Measurements from ENCODE around the gene SLC6A9. TPM values are rescaled to one million over a fixed set of nuclear protein-coding genes. Genes with fewer than 3 reads are reported as not detected.
A peak's percentile ranks its signal among the peaks of the same experiment; 100 is the strongest.

The SLC6A9 gene
- polyA plus RNA-seq, 3 donors = not detected

- Mint-ChIP-seq H3K9me3 (no peaks in the 10 kb centered on the region), H3K4me1 (peaks cover 4% of the 10 kb centered on the region), H3K27me3 (ENCODE audit: low read depth in 3 of 3) (peaks cover 1 to 11% (median 4%) of the 10 kb centered on the region in 3 donors), H3K4me3 (no peak overlapping the region), H3K27ac (no peak overlapping the region), H3K36me3 (no peaks in the 10 kb centered on the region)
- no peak overlapping the region for H3K27ac ChIP-seq (ENCODE audit: low read depth in 1 of 2, low read length in 2 of 2)
- 9% methylated on average over 13 of the region's 13 CpGs for WGBS (ENCODE audit: insufficient coverage)
- no peaks in the 10 kb centered on the region for H4K20me1 ChIP-seq (ENCODE audit: insufficient read depth, low read length)
- no peak for TF ChIP-seq CTCF (IDR thresholded peaks at IDR 0.05)
- no peaks in the 10 kb centered on the region for H3K4me1 ChIP-seq (ENCODE audit: control insufficient read depth in 1 of 2, insufficient read depth in 2 of 2, low read length in 2 of 2)
- H3K27me3 ChIP-seq (ENCODE audit: control insufficient read depth in 2 of 2, insufficient read depth in 2 of 2, low read length in 2 of 2) = no peaks in the 10 kb centered on the region
- no peak overlapping the region for H3K9ac ChIP-seq (ENCODE audit: insufficient read depth, low read length, poor library complexity, severe bottlenecking)
- DNase-seq = no peak
- no peak overlapping the region for H3K4me2 ChIP-seq (replicated peaks; ENCODE audit: extremely low read depth, low read length, poor library complexity, severe bottlenecking)
- H3K9me3 ChIP-seq (replicated peaks in 1 of 2; ENCODE audit: control insufficient read depth in 1 of 2, insufficient read depth in 1 of 2, low read length in 2 of 2) = no peaks in the 10 kb centered on the region
- no peak overlapping the region for H3K4me3 ChIP-seq (replicated peaks in 1 of 3; ENCODE audit: low read depth in 2 of 3, low read length in 3 of 3)
- intact Hi-C loops (cut with micrococcal nuclease) = no loop called here
- H3K36me3 ChIP-seq (replicated peaks in 1 of 2; ENCODE audit: control insufficient read depth in 1 of 2, insufficient read depth in 2 of 2, low read length in 2 of 2) = no peaks in the 10 kb centered on the region
- H2AFZ ChIP-seq (ENCODE audit: insufficient read depth, low read depth, low read length, poor library complexity, severe bottlenecking) = peak overlapping the region; percentile 29
- no peaks in the 10 kb centered on the region for H3K79me2 ChIP-seq (ENCODE audit: insufficient read depth, low read length)
These were observed 18.2 kb downstream of the SLC6A9 start for GRCh38 chr1:44012941-44013609.

DNA sequence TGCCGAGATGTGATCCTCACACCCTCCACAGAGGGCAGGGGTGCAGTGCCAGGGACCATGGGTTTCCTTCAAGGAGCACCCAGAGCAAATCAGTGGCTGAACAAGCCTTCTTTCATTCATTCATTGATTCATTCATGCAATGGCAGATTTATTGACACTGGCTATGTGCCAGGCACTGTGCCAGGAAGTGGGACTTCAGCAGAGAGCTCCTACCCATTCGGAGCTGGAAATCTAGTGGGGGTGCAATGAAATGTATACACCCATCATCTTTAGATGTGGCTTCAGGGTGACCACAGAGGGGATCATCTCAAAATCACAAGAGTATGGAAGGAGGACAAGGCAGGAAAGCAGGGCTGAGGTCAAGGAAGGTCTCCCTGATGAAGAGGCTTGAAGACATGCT lies 18.9 kb downstream of the SLC6A9 start:
- Mint-ChIP-seq H3K27me3 (ENCODE audit: low read depth in 3 of 3) (peaks cover 1 to 12% (median 4%) of the 10 kb centered on the region in 3 donors), H3K4me1 (peaks cover 4% of the 10 kb centered on the region), H3K36me3 (no peaks in the 10 kb centered on the region), H3K4me3 (no peak overlapping the region), H3K9me3 (no peaks in the 10 kb centered on the region), H3K27ac (no peak overlapping the region)
- H2AFZ ChIP-seq (ENCODE audit: insufficient read depth, low read depth, low read length, poor library complexity, severe bottlenecking) = peak overlapping the region; percentile 29
- no peak overlapping the region for H3K27ac ChIP-seq (ENCODE audit: low read depth in 1 of 2, low read length in 2 of 2)
- intact Hi-C loops (cut with micrococcal nuclease) = no loop called here
- WGBS (ENCODE audit: insufficient coverage) = 100% methylated on average over 1 of the region's 2 CpGs
- no peak overlapping the region for H3K4me2 ChIP-seq (replicated peaks; ENCODE audit: extremely low read depth, low read length, poor library complexity, severe bottlenecking)
- no peaks in the 10 kb centered on the region for H4K20me1 ChIP-seq (ENCODE audit: insufficient read depth, low read length)
- no peak for TF ChIP-seq CTCF (IDR thresholded peaks at IDR 0.05)
- H3K9me3 ChIP-seq (replicated peaks in 1 of 2; ENCODE audit: control insufficient read depth in 1 of 2, insufficient read depth in 1 of 2, low read length in 2 of 2) = no peaks in the 10 kb centered on the region
- no peak overlapping the region for H3K9ac ChIP-seq (ENCODE audit: insufficient read depth, low read length, poor library complexity, severe bottlenecking)
- no peaks in the 10 kb centered on the region for H3K4me1 ChIP-seq (ENCODE audit: control insufficient read depth in 1 of 2, insufficient read depth in 2 of 2, low read length in 2 of 2)
- DNase-seq = no peak
- no peaks in the 10 kb centered on the region for H3K79me2 ChIP-seq (ENCODE audit: insufficient read depth, low read length)
- no peaks in the 10 kb centered on the region for H3K27me3 ChIP-seq (ENCODE audit: control insufficient read depth in 2 of 2, insufficient read depth in 2 of 2, low read length in 2 of 2)
- no peak overlapping the region for H3K4me3 ChIP-seq (replicated peaks in 1 of 3; ENCODE audit: low read depth in 2 of 3, low read length in 3 of 3)
- H3K36me3 ChIP-seq (replicated peaks in 1 of 2; ENCODE audit: control insufficient read depth in 1 of 2, insufficient read depth in 2 of 2, low read length in 2 of 2) = no peaks in the 10 kb centered on the region

Data from CD14-positive monocyte (primary cell).